ENCODE results near the gene MXRA8. TPM values are rescaled to one million over a fixed set of nuclear protein-coding genes. Genes with fewer than 3 reads are reported as not detected.
"Not testable (repeated sequence)": the region's sequence is repeated elsewhere in the genome, so short reads cannot be mapped to it uniquely, and the experiment has no call there.

MXRA8 gene
- total RNA-seq, 1 experiment from 2014 or later, result 192 TPM

GRCh38 chr1:1381294-1381693, 22.9 kb upstream of the MXRA8 start:
- peaks cover 30% of the 10 kb centered on the region for H3K36me3 ChIP-seq
- H3K4me3 ChIP-seq, result no peak overlapping the region
- H3K9me3 ChIP-seq (replicated peaks), result no peaks in the 10 kb centered on the region
- H3K4me1 ChIP-seq (replicated peaks), result no peaks in the 10 kb centered on the region
- DNase-seq (ENCODE audit: low read depth in 1 of 2, low spot score in 2 of 2), result no peak
- no peaks in the 10 kb centered on the region for H3K27me3 ChIP-seq (replicated peaks)
- H3K27ac ChIP-seq, result no peak overlapping the region

- Histone ChIP-seq H3K36me3 (peaks cover 30% of the 10 kb centered on the region), H3K9me3 (replicated peaks) (no peaks in the 10 kb centered on the region), H3K4me3 (no peak overlapping the region), H3K27me3 (replicated peaks) (no peaks in the 10 kb centered on the region), H3K4me1 (replicated peaks) (peaks cover 3% of the 10 kb centered on the region), H3K27ac (no peak overlapping the region)
- DNase-seq (ENCODE audit: low read depth in 1 of 2, low spot score in 2 of 2), result no peak
Measured at GRCh38 chr1:1380860-1381259, 22.5 kb upstream of the MXRA8 start.

- Histone ChIP-seq H3K4me3 (no peak overlapping the region), H3K27ac (no peak overlapping the region), H3K9me3 (replicated peaks) (no peaks in the 10 kb centered on the region), H3K27me3 (replicated peaks) (no peaks in the 10 kb centered on the region), H3K36me3 (peaks cover 45% of the 10 kb centered on the region), H3K4me1 (replicated peaks) (peaks cover 22% of the 10 kb centered on the region)
- no peak for DNase-seq (ENCODE audit: low read depth in 1 of 2, low spot score in 2 of 2)
Measured at GRCh38 chr1:1377540-1378205, 19.3 kb upstream of the MXRA8 start.

GRCh38 chr1:1376551-1377226, 18.3 kb upstream of the MXRA8 start:
- no peaks in the 10 kb centered on the region for H3K27me3 ChIP-seq (replicated peaks)
- H3K27ac ChIP-seq, result no peak overlapping the region
- peaks cover 32% of the 10 kb centered on the region for H3K4me1 ChIP-seq (replicated peaks)
- DNase-seq (ENCODE audit: low read depth in 1 of 2, low spot score in 2 of 2), result no peak
- peaks cover 52% of the 10 kb centered on the region for H3K36me3 ChIP-seq
- H3K4me3 ChIP-seq, result no peak overlapping the region
- H3K9me3 ChIP-seq (replicated peaks), result no peaks in the 10 kb centered on the region

GRCh38 chr1:1374929-1375662, 16.7 kb upstream of the MXRA8 start, which contains the start of gene AURKAIP1:
Gene AURKAIP1 (minus strand): TSS chr1:1375207. CDS start chr1:1374756, 451 bp downstream.
- peaks cover 36% of the 10 kb centered on the region for H3K4me1 ChIP-seq (replicated peaks)
- H3K27ac ChIP-seq, result peak within 1 kb of the TSS; percentile 86
- H3K4me3 ChIP-seq, result peak within 1 kb of the TSS; percentile 88
- no peaks in the 10 kb centered on the region for H3K9me3 ChIP-seq (replicated peaks)
- DNase-seq (ENCODE audit: low read depth in 1 of 2, low spot score in 2 of 2), result peak; percentile 98 to 100
- peaks cover 54% of the 10 kb centered on the region for H3K36me3 ChIP-seq
- no peaks in the 10 kb centered on the region for H3K27me3 ChIP-seq (replicated peaks)

- H3K36me3 ChIP-seq, result peaks cover 54% of the 10 kb centered on the region
- H3K27ac ChIP-seq, result peak overlapping the region; percentile 86
- peak overlapping the region; percentile 88 for H3K4me3 ChIP-seq
- no peaks in the 10 kb centered on the region for H3K9me3 ChIP-seq (replicated peaks)
- H3K27me3 ChIP-seq (replicated peaks), result no peaks in the 10 kb centered on the region
- DNase-seq (ENCODE audit: low read depth in 1 of 2, low spot score in 2 of 2), result no peak
- peaks cover 36% of the 10 kb centered on the region for H3K4me1 ChIP-seq (replicated peaks)
Measured at GRCh38 chr1:1374589-1374928, 16.2 kb upstream of the MXRA8 start.

GRCh38 chr1:1373815-1374588, 15.6 kb upstream of the MXRA8 start:
- H3K36me3 ChIP-seq, result peaks cover 54% of the 10 kb centered on the region
- no peaks in the 10 kb centered on the region for H3K9me3 ChIP-seq (replicated peaks)
- peaks cover 36% of the 10 kb centered on the region for H3K4me1 ChIP-seq (replicated peaks)
- H3K27ac ChIP-seq, result peak overlapping the region; percentile 86
- no peak for DNase-seq (ENCODE audit: low read depth in 1 of 2, low spot score in 2 of 2)
- peak overlapping the region; percentile 88 for H3K4me3 ChIP-seq
- no peaks in the 10 kb centered on the region for H3K27me3 ChIP-seq (replicated peaks)

GRCh38 chr1:1373051-1373814, 14.9 kb upstream of the MXRA8 start:
- Histone ChIP-seq H3K4me3 (peak overlapping the region; percentile 88; the same call in 1 of the 2 replicates), H3K36me3 (peaks cover 54% of the 10 kb centered on the region), H3K9me3 (replicated peaks) (no peaks in the 10 kb centered on the region), H3K27me3 (replicated peaks) (no peaks in the 10 kb centered on the region), H3K4me1 (replicated peaks) (peaks cover 36% of the 10 kb centered on the region), H3K27ac (no peak overlapping the region)
- DNase-seq (ENCODE audit: low read depth in 1 of 2, low spot score in 2 of 2), result no peak

GRCh38 chr1:1371746-1372711, 13.7 kb upstream of the MXRA8 start:
- peak; percentile 73 to 79 for DNase-seq (ENCODE audit: low read depth in 1 of 2, low spot score in 2 of 2)
- H3K36me3 ChIP-seq, result peaks cover 54% of the 10 kb centered on the region
- no peak overlapping the region for H3K27ac ChIP-seq
- H3K9me3 ChIP-seq (replicated peaks), result peaks cover 4% of the 10 kb centered on the region; the same call in 1 of the 2 replicates
- no peaks in the 10 kb centered on the region for H3K27me3 ChIP-seq (replicated peaks)
- peak overlapping the region; percentile 12; the same call in 1 of the 2 replicates for H3K4me3 ChIP-seq
- peaks cover 36% of the 10 kb centered on the region for H3K4me1 ChIP-seq (replicated peaks)

- peaks cover 36% of the 10 kb centered on the region for H3K4me1 ChIP-seq (replicated peaks)
- no peak overlapping the region for H3K4me3 ChIP-seq
- no peak for DNase-seq (ENCODE audit: low read depth in 1 of 2, low spot score in 2 of 2)
- no peak overlapping the region for H3K27ac ChIP-seq
- peaks cover 52% of the 10 kb centered on the region for H3K36me3 ChIP-seq
- peaks cover 7% of the 10 kb centered on the region for H3K9me3 ChIP-seq (replicated peaks)
- H3K27me3 ChIP-seq (replicated peaks), result no peaks in the 10 kb centered on the region
Measured at GRCh38 chr1:1371364-1371745, 13.0 kb upstream of the MXRA8 start.

GRCh38 chr1:1370771-1371300, 12.5 kb upstream of the MXRA8 start:
- no peak overlapping the region for H3K27ac ChIP-seq
- peaks cover 12% of the 10 kb centered on the region for H3K9me3 ChIP-seq (replicated peaks)
- H3K4me1 ChIP-seq (replicated peaks), result peaks cover 32% of the 10 kb centered on the region
- peaks cover 47% of the 10 kb centered on the region for H3K36me3 ChIP-seq
- H3K4me3 ChIP-seq, result no peak overlapping the region
- no peak for DNase-seq (ENCODE audit: low read depth in 1 of 2, low spot score in 2 of 2)
- H3K27me3 ChIP-seq (replicated peaks), result no peaks in the 10 kb centered on the region

GRCh38 chr1:1370094-1370493, 11.7 kb upstream of the MXRA8 start:
- not testable (repeated sequence) for H3K4me3 ChIP-seq; DNase-seq (ENCODE audit: low read depth in 1 of 2, low spot score in 2 of 2); H3K27ac ChIP-seq; H3K27me3 ChIP-seq (replicated peaks)
- Histone ChIP-seq H3K9me3 (replicated peaks) (peaks cover 12% of the 10 kb centered on the region), H3K36me3 (peaks cover 45% of the 10 kb centered on the region), H3K4me1 (replicated peaks) (peaks cover 29% of the 10 kb centered on the region)

Data from SJSA1 (cell line).